NCI-H2107 treated with DMSO at 0.1 percent for 48 hours (cell line): ENCODE measurements around the gene SAMMSON.

ENCODE experiments used
- DNase-seq: peaks from one replicate; lab custom pipeline; 2025; ENCODE audit not compliant: unreplicated experiment; lab: John Stamatoyannopoulos, UW

SAMMSON gene

DNA sequence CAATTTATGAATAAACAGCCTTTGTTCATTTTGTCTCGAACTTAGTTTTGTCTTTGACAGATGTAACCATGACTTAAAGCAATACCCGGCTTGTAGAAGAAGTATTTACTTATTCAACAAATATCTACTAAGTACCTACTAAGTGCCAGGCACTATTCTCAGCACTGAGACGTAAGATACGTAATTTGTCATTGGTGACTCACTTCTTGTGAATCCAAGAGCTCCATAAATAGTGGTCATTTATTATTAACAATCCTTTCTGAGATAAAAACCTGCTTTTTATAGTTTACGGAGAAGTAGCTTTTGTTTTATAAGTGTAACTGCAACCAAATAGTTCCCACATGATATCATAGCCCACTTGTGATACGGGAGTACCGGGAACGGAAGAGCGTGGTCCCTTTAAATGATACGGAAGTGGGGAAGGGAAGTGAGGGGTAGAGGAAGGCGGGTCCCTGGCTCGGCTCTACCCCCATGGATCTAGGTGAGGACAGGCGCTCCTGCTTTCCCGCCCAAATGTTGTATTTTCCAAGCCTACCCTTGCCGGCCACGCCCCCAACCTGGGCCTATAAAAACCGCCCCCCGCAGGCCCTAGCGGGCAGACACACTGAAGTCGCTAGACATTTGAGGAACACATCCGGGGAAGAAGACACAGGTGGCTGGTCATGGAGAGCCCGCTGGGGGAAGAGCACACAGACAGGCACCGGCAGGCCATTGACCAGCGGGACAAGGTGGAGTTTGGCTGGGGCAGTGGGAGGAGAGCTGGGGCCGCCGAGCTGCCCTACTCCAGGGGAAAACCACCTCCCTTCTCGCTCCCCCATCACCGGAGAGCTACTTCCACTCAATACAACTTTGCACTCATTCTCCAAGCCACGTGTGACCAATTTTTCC lies at the start of gene SAMMSON:
Gene SAMMSON, plus strand, starts transcription at position 594 of the 888 bp plus-strand sequence.
- no peak for DNase-seq

DNA sequence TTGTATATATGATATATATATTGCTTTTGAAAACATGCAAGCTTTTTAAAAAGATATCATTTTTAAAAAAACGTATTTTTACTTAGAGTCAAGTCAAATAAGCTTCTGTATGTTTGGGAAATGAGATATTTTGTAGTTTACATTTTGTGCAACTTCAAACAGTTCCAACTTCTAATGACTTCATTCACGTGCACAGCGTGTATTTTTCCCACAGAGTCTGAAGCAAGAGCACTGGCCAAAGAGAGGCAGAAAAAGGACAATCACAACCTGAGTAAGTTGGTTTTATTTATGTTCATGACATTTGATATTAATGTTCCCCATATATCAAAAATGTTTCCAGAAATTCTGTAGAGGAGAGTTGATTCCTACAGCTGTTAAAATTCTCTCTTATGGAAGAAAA lies 47.9 kb upstream of the SAMMSON start:
- no peak for DNase-seq

DNA sequence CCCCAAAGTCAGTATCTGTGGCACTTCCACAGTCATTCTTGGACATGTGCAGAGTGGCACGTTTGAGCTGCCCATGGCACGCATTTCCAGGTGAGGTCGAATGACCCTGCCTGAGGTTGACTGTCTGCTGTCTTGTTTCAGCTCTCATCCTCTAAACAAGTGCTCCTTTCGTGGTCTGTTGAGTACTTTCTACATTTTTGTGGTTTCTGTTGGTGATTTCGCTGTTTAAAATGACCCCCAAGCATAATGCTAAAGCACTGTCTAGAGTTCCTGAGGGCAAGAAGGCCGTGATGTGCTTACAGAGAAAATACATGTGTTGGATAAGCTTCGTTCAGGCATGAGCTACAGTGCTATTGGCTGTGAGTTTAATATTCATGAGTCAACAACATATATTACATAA lies 40.0 kb upstream of the SAMMSON start:
- no peak for DNase-seq

DNA sequence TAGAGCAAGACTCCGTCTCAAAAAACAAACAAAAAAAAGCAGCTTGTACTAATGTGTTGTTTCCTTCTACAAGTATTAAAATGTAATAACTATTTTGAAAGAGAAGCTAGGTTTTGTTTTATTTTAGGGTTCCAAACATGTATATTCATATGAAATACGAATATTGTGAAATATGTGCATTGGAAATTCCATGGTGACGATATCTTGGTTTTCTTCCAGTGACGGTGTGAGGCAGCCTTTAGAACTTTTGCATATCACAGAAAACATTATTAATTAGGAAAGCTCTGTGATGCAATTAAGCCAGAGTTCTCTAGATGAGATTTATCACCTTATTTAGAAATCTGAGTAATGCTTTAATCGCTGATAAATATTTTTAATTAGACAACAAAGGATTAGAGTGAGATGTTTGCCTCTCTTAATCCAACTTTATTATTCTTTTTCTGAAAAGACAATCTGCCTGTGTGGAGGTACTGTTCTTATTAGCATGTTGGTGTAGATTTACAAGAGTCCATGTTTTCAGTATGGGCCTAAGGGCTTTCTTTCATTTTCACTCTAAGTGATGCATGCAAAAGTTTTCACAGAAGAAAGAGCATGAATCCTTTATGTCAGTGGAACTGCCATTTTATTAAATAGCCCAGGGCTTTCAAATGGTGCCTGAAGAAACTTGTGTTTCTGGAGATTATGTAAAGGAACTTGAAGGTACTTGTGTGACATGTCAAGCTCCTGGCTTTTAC lies 37.7 kb upstream of the SAMMSON start:
- no peak for DNase-seq

DNA sequence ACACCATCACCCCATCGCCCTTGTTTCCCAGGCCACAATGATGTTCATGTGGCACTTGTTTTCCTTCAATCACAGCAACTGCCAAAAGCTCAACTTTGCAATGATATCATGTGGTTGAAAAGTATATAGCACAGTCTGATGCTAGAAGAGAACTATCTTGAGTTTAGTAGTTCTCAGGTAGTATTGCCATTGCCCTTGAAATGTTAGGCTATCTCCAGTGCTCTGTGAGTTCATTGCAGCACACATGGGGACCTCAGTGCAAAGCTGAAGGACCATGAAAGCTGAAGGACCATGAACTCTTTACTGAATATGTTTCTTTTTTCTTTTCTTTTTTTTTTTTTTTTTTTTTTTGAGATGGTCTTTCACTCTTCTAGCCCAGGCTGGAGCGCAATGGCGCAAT lies 35.9 kb upstream of the SAMMSON start:
- DNase-seq, result no peak

DNA sequence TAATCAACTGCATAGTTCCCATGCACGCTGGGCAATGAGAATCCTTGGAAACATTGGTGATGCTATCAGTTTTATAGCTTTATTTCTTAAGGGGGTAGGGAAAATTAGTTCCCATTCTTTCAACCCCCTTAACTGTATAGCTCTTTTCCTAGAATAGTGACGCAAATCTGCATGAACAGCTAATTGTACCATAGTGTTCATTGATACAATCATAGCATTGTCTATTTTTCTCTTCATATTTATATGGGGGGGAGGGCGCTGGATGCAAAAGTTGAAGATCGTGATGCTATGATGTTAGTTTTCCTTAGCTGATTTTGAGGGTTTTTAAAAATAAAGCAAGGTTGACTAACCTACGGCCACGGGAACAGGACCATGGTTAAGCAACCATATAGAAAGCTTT lies 32.4 kb upstream of the SAMMSON start:
- no peak for DNase-seq

DNA sequence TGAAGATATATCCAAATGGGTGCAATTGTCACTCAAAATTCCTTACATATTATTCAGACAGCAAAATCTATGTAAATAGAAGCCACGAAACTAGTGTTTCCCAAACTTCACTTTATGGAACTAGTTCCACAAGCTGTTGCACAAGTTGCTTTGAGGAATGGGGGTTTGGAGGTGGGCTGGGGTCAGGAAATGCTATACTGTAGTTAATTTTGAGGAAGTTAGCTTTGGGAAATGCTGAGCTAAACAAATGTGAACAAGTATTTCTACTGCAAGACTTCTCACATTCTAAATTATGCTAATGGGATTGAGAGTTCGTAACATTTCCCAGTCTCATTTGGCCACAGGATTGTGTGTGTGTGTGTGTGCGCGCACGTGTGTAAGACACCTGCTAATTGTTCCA lies 28.7 kb upstream of the SAMMSON start:
- no peak for DNase-seq

DNA sequence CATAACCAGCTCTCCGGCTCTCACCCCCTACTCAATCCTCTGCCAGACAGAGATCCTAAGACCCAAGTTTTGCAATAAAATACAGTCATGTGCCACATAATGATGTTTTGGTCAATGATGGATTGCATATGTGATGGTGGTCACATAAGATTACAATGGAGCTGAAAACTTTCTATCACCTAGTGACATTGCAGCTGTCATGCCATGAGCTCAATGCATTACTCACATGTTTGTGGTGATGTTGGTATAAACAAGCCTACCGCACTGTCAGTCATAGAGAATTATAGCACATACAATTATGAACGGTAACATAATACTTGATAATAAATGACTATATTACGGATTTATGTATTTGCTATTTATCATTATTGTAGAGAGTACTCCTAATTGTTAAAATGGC lies 26.9 kb upstream of the SAMMSON start:
- no peak for DNase-seq

DNA sequence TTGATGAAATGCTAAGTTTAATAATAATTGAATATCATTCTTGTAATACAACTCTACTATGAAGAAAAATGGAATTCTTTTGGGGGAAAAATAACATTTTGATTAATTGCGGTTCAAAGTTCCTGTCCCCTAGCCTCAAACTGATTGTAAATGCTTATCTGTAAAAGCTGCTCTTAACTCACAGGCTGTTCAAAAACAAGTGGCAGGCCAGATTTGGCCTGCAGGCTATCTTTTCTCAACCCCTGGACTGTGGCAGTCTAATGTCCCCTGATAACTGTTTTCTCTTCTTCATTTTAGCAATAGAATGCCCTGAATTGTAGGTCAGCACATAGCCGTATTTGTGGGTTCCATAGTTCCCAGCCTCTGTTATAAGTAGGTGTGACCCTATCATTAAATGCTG lies 23.5 kb upstream of the SAMMSON start:
- DNase-seq, result no peak

DNA sequence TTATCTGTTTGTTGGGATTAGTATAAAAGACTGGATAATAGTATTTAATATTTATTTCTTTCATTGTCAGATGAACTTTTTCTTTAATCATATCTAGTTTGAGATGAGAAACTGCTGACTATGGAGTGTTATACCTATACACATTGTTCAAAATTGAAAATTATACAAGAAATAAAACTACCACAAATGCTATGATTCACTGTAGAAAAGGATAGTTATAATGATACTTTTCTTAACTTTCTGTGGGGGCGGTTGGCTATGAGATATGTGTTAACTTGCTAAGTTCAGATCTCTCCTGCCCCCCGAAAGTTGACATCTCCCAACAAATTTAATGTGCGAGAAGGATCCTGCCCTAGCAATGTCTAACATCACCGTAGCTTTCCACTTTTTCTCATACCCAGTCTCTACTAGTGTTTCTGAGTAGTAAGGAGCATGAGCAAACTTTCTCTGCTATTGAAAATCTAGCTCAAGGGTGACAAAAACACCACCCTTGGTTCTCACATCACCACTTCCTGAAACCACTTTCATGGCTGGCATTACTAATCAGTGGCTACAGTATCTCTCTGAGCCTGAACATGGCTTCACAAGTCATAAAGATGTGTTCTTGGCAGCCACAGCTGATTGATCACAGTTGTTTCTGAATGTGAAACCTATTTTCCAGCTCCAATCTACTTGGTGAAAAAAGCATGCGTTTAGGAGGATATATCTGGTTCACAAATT lies 15.8 kb upstream of the SAMMSON start:
- DNase-seq, result no peak

DNA sequence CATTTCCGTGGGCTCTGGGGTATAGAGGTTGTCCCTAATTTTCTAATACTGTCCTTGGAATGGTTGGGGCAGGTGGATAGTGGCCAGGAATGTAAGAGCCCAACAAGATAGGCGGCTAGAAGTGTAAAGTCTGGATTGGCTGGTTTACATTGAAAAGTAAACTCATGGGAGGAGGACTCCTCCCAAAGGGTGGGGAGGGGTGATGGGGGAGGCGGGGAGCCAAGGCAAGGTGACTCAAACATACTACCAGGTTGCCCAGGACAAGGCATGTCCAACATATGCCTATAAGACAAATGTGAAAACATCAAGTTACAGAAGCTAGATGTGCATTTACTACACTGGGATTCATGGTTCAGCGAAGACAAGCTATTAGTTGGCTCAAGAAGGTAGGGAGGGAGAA lies 14.3 kb upstream of the SAMMSON start:
- no peak for DNase-seq

DNA sequence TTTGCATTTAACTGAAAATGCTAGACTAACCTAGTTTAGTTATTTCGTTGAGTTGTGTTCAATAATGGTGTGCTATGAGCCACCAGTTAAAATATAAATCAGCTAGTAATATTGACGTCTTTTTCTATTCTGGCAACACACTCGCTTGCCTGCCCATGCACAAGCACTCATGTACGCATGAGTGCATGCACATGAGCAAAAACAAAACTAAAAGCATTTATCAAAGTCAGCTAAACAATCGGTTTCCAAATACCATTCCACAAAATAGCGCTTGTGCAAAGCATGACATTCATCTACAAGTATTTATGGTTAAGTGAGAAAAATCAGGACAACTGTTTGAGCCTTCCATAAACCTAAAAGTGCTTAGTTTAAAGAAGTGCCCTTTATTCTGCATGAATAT lies 13.1 kb upstream of the SAMMSON start:
- no peak for DNase-seq

DNA sequence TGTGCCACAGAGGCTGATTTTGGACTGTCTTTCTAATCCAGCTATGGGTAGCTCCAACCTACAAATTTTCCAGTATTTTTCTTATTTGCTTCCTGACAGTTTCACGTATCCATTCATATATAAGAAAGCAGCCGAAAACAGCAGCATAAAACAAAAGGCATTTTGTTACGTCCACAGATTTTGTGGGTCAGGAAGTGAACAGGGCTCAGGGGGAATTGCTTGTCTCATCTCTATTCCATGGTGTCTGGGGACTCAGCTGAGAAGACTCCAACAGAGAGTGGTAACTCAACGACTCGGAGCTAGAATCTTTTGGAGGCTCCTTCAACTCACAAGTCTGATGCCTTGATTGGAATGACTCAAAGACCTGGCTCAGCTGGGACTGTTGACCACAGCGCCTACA lies 11.7 kb upstream of the SAMMSON start:
- no peak for DNase-seq

DNA sequence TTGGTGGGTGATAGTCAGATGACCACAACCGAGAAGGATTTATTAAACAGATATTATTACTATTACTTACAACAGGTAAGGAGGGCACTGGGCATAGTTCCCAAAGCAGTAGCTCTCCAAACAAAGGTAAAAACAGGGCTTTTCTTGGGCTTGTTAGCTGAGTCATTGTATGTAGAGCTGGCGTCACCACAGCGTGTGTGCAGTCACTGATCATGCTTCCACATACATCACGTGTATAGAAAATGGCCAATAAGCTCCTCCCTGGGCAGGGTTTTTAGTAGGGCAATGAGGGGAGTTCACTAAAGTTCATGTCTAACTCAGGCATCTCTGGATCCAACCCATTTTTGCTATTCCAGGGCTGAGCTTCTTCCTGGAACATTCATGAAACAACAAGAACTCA lies 5.8 kb upstream of the SAMMSON start:
- no peak for DNase-seq

DNA sequence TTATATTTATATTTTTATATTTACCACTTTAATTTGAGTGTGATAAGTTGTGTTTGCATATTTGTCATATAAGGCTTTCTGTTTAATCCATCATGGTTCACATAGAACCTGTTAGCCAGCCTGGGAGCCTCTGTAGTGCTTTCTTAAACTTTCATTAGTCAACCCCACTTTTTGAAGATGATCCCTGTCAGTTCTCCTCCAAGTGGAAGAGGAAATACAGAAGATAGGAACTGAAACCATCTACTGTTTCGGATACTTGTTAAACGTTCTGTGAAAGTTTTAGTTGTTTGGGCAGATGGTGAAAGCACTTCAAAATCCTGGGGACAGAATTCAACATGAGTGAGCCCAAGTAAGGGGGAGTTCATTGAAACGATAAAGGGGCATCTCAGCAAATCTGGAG lies 4.6 kb upstream of the SAMMSON start:
- DNase-seq, result no peak

DNA sequence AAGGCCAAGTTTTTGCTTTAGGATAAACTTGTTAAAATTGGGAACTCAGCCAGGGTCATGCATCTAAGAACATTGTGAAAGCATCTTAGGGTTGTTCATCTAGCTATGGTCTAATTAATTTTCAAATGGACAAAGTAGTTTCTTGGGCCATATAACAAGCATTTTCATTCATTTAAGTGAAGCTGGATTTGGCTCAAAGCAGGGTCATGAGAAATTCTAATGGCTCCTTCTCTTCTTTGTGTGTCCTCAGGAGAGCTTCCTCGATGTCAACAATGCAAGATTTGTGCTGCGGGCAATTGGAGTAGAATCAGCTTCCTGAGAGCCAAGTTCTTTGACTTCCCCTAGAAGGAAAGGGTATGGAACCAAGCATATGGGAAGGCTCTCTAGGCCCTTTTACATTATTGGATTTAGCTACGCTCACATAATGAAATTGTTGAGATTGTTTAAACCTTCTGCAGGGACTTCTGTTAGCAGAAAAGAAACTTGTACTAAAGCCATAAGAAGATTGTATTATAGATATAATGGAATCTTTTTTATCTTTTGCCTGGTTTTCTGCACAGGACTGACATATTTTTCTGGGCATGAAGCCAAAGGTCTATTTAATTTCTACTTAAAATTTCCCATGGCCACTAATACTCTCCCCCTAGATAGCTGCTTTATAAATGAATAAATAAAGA lies 1.8 kb upstream of the SAMMSON start:
- no peak for DNase-seq

DNA sequence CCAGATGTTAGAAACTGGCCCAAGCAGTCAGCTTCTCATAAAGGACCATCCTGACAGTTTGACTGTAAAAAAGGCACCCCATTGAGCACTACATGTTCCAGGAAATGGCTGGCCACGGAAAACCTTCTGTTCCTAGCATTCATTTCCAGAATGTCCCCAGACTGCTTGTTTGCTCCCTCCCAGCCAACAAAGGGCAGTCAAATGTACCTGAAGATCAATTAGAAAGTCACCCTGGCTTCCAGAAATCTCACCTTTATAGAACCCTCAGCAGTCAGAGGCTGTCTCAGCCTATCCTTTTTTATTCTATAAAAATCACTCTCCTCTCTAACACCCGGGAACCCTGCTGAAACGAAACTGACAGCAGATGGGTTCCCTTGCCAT lies 784 bp upstream of the SAMMSON start:
- DNase-seq, result no peak

DNA sequence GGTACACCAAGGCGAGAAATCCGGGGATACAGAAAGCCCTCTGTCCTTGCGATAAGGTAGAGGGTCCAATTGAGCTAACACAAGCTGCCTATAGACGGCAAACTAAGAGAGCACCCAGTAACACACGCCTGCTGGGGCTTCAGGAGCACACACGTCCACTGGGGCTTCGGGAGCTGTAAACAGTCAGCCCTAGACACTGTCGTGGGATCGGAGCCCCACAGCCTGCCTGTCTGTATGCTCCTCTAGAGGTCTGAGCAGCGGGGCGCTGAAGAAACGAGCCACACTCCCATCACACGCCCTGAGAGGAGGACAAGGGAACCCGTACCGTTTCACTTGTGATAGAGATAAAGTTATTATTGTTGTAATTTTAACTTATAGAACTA lies 486 bp downstream of the SAMMSON start:
- no peak for DNase-seq

DNA sequence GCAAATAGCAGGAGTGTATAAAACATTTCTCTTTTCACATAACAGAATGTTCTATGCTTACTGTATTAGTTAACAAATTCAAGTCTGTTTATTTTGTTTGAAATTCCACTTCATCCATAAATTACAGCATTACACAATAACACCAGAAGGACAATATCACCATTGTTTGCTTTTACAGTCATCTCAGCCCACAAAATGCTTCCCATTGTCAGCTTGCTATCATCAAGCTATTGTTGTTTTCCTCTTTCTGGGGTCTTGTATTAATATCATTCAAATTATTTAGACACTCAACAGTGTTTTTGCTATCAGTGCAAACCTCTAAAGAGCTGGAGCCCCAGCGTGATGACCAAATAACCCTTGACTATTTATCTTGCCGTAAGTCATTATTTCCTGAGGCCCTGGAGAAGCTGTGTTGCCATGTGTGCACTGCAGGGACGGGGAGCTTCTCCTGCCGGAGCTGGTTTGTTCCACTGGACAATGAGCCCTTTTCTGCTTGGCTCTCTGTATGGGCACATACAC lies 1.1 kb downstream of the SAMMSON start:
- DNase-seq, result no peak

DNA sequence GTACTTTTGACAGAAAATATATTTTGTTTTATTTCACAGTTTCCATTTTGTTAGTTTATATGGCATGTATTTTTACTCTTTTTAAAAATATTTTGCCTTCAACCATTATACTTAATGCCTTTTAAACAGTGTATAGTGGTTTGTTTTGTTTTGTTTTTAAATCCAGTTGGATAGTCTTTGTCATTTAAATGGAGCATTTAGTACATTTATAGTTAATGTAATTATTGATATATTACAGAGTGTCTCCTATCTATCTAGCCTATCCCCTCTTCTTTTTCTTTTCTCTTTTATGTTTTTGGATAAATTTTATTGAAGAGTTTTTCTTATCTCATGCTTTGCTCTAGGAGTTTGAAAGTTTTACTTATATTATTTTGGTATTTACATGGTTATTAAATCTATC lies 3.6 kb downstream of the SAMMSON start:
- DNase-seq, result no peak

DNA sequence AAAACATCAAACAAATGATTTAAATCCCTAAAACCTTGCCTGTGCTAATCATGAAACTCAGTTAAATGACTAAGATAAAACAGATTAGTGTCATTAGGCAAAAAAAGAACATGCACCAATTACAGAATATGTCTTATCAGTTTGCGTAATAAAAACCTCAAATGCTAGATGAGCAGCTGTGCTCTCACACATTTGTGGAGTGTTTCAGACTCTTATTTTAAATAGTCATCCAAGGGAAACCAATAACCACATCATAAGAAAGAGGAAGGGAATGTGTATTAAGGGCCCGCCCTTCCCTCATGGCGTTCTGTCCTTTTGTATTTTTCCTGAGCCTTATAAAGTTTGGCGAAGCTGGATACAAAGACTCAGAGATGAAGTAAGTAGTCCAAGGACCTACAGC lies 6.6 kb downstream of the SAMMSON start:
- DNase-seq, result no peak
